ENCODE measurements around the gene MED9. TPM values are rescaled to one million over a fixed set of nuclear protein-coding genes. Genes with fewer than 3 reads are reported as not detected.

Gene MED9
- total RNA-seq, 1 experiment from 2014 or later: 28.3 TPM

DNA sequence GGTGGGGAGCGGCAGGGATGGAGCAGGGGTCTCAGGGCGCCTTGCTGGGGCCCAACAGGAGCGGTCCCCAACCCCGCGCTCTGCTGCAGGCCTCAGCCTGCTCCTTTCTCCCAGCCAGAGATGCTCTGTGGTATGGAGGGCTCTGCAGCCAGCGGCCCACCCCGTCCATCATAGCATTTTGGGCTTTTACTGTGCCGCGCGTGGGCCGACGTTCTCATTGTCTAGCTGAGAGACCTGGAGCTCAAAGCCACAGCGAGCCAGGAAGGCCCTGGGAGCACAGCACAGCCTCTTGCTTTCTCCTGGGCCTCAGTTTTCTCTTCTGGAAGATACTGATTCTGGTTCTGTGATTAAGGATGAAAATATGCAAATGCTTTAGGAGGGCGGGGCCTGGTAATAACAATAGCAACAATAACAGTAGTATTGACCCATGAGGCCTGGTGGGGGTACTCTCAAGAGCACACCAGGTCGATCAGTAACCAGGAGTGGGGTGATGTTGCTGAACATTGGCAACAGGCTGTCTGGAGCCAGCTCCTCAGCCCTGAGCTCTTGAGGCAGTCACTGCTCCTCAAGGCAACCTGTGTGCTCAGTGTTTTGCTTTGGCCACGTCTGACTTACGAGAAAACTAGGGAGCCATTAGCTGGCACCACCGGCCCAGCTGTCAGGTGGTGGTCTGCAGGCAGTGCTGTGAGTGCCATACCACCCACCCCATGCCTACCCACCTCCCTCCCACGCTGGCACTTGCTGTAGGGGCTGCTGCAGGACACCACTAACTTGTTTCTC lies 20.5 kb downstream of the MED9 start:
- intact Hi-C loops (cut with micrococcal nuclease): loop anchor here (2.0 to 10.0 kb wide), 2 partner anchors 82 to 140 kb away; no protein-coding TSS in a partner anchor
- CTCF ChIA-PET: interaction anchor here (0.6 to 2.0 kb wide), 8 partner anchors 15 to 249 kb away, joined by 3 to 19 read pairs (median 6); no protein-coding TSS in a partner anchor
- H3K4me1 ChIP-seq (ENCODE audit: insufficient read depth, low read length): peaks cover 17% of the 10 kb centered on the region
- H3F3A ChIP-seq (ENCODE audit: low read length, unreplicated experiment): no peaks in the 10 kb centered on the region
- peaks cover 3% of the 10 kb centered on the region; the same call in 1 of the 2 replicates for H3K36me3 ChIP-seq (ENCODE audit: low read depth, low read length)
- no TSS peak for BruUV-seq (replicated peaks)
- no peaks in the 10 kb centered on the region for H3K9me3 ChIP-seq (ENCODE audit: low read length)
- POLR2A ChIA-PET (ENCODE audit: unreplicated experiment): interaction anchor here (0.6 kb wide), 2 partner anchors 115 to 483 kb away, joined by 3 to 9 read pairs; no protein-coding TSS in a partner anchor
- ATAC-seq (no peak), DNase-seq (no peak)
- no peak overlapping the region for H3K27ac ChIP-seq (ENCODE audit: low read length)
- H4K20me1 ChIP-seq (ENCODE audit: low read length): 0 out of 2 replicates have a peak, but pooled peaks cover 6% of the 10 kb centered on the region
- no peaks in the 10 kb centered on the region for H3K27me3 ChIP-seq (ENCODE audit: low read length)
- H2AFZ ChIP-seq (ENCODE audit: low read length): no peak overlapping the region
- no peak overlapping the region for H3K9ac ChIP-seq (ENCODE audit: low read length)
- peak overlapping the region; percentile 83 for H3K4me2 ChIP-seq (ENCODE audit: low read length)
- no peaks in the 10 kb centered on the region for H3K9me2 ChIP-seq (replicated peaks; ENCODE audit: low read length)
- TF ChIP-seq EZH2phosphoT487 (IDR thresholded peaks at IDR 0.05; ENCODE audit: borderline replicate concordance, low read length): no peak
- TF ChIP-seq, protein P1, sequence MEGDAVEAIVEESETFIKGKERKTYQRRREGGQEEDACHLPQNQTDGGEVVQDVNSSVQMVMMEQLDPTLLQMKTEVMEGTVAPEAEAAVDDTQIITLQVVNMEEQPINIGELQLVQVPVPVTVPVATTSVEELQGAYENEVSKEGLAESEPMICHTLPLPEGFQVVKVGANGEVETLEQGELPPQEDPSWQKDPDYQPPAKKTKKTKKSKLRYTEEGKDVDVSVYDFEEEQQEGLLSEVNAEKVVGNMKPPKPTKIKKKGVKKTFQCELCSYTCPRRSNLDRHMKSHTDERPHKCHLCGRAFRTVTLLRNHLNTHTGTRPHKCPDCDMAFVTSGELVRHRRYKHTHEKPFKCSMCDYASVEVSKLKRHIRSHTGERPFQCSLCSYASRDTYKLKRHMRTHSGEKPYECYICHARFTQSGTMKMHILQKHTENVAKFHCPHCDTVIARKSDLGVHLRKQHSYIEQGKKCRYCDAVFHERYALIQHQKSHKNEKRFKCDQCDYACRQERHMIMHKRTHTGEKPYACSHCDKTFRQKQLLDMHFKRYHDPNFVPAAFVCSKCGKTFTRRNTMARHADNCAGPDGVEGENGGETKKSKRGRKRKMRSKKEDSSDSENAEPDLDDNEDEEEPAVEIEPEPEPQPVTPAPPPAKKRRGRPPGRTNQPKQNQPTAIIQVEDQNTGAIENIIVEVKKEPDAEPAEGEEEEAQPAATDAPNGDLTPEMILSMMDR (conservative IDR thresholded peaks at IDR 0.05; ENCODE audit: low read depth, low read length): peak; percentile 34; the same call in 1 of the 2 replicates
- peak overlapping the region; percentile 86; the same call in 1 of the 2 replicates for H3K4me3 ChIP-seq (ENCODE audit: low read length)
- no peaks in the 10 kb centered on the region for H3K79me2 ChIP-seq (ENCODE audit: low read length)

- no peaks in the 10 kb centered on the region for H3K27me3 ChIP-seq (ENCODE audit: low read length)
Measured at GRCh38 chr17:17497845-17498520, 21.2 kb downstream of the MED9 start.

More at GRCh38 chr17:17497845-17498520, 21.2 kb downstream of the MED9 start:
- Histone ChIP-seq H3K27ac (ENCODE audit: low read length) (no peak overlapping the region), H3K9ac (ENCODE audit: low read length) (no peak overlapping the region), H2AFZ (ENCODE audit: low read length) (no peak overlapping the region), H3K79me2 (ENCODE audit: low read length) (no peaks in the 10 kb centered on the region), H3F3A (ENCODE audit: low read length, unreplicated experiment) (no peaks in the 10 kb centered on the region), H3K4me3 (ENCODE audit: low read length) (no peak overlapping the region), H3K36me3 (ENCODE audit: low read depth, low read length) (no peaks in the 10 kb centered on the region), H3K4me1 (ENCODE audit: insufficient read depth, low read length) (peaks cover 17% of the 10 kb centered on the region), H4K20me1 (ENCODE audit: low read length) (0 out of 2 replicates have a peak, but pooled peaks cover 6% of the 10 kb centered on the region), H3K9me2 (replicated peaks; ENCODE audit: low read length) (no peaks in the 10 kb centered on the region), H3K4me2 (ENCODE audit: low read length) (no peak overlapping the region), H3K9me3 (ENCODE audit: low read length) (no peaks in the 10 kb centered on the region)
- DNase-seq (no peak), ATAC-seq (no peak)
- POLR2A ChIA-PET (ENCODE audit: unreplicated experiment): no interaction called here
- CTCF ChIA-PET: interaction anchor here (1.3 kb wide), 1 partner anchor 14 kb away, joined by 7 read pairs; no protein-coding TSS in a partner anchor
- intact Hi-C loops (cut with micrococcal nuclease): loop anchor here (2.0 to 10.0 kb wide), 2 partner anchors 83 to 141 kb away; no protein-coding TSS in a partner anchor
- TF ChIP-seq EZH2phosphoT487 (IDR thresholded peaks at IDR 0.05; ENCODE audit: borderline replicate concordance, low read length): no peak
- TF ChIP-seq, protein P1 (conservative IDR thresholded peaks at IDR 0.05; ENCODE audit: low read depth, low read length): no peak
- TF ChIP-seq EZH2 (IDR thresholded peaks at IDR 0.05; ENCODE audit: low read length, unreplicated experiment): no peak
- no TSS peak for BruUV-seq (replicated peaks)

All from PC-3 (cell line).